ENCODE measurements around the gene RNF113B. TPM values are rescaled to one million over a fixed set of nuclear protein-coding genes. Genes with fewer than 3 reads are reported as not detected.

RNF113B gene
- total RNA-seq, 1 donor from 2014 or later, result not detected

- H3K4me1 Mint-ChIP-seq, result no peaks in the 10 kb centered on the region
- no peaks in the 10 kb centered on the region for H3K27me3 Mint-ChIP-seq
- intact Hi-C loops (cut with micrococcal nuclease), result no loop called here
- no peaks in the 10 kb centered on the region for H3K36me3 Mint-ChIP-seq (ENCODE audit: low read depth)
- no peak for DNase-seq
- no peak overlapping the region for H3K27ac Mint-ChIP-seq
- no peak overlapping the region for H3K4me3 Mint-ChIP-seq
- H3K9me3 Mint-ChIP-seq, result no peaks in the 10 kb centered on the region
These were observed 38.4 kb upstream of the RNF113B start for GRCh38 chr13:98215508-98215907.

GRCh38 chr13:98214707-98215106, 37.6 kb upstream of the RNF113B start:
- H3K27me3 Mint-ChIP-seq, result no peaks in the 10 kb centered on the region
- intact Hi-C loops (cut with micrococcal nuclease), result no loop called here
- no peaks in the 10 kb centered on the region for H3K4me1 Mint-ChIP-seq
- no peaks in the 10 kb centered on the region for H3K36me3 Mint-ChIP-seq (ENCODE audit: low read depth)
- H3K4me3 Mint-ChIP-seq, result no peak overlapping the region
- no peak overlapping the region for H3K27ac Mint-ChIP-seq
- H3K9me3 Mint-ChIP-seq, result no peaks in the 10 kb centered on the region
- no peak for DNase-seq

GRCh38 chr13:98214008-98214643, 37.1 kb upstream of the RNF113B start:
- Mint-ChIP-seq H3K4me3 (no peak overlapping the region), H3K27me3 (no peaks in the 10 kb centered on the region), H3K27ac (no peak overlapping the region), H3K36me3 (ENCODE audit: low read depth) (no peaks in the 10 kb centered on the region), H3K4me1 (no peaks in the 10 kb centered on the region), H3K9me3 (no peaks in the 10 kb centered on the region)
- intact Hi-C loops (cut with micrococcal nuclease), result no loop called here
- no peak for DNase-seq

- Mint-ChIP-seq H3K4me1 (no peaks in the 10 kb centered on the region), H3K4me3 (no peak overlapping the region), H3K36me3 (ENCODE audit: low read depth) (no peaks in the 10 kb centered on the region), H3K27me3 (no peaks in the 10 kb centered on the region), H3K27ac (no peak overlapping the region), H3K9me3 (no peaks in the 10 kb centered on the region)
- intact Hi-C loops (cut with micrococcal nuclease), result no loop called here
- DNase-seq, result no peak
These were observed 36.3 kb upstream of the RNF113B start for GRCh38 chr13:98213354-98213753.

- intact Hi-C loops (cut with micrococcal nuclease), result no loop called here
- no peaks in the 10 kb centered on the region for H3K9me3 Mint-ChIP-seq
- H3K4me3 Mint-ChIP-seq, result no peak overlapping the region
- no peak for DNase-seq
- no peak overlapping the region for H3K27ac Mint-ChIP-seq
- no peaks in the 10 kb centered on the region for H3K27me3 Mint-ChIP-seq
- H3K36me3 Mint-ChIP-seq (ENCODE audit: low read depth), result no peaks in the 10 kb centered on the region
- H3K4me1 Mint-ChIP-seq, result no peaks in the 10 kb centered on the region
These were observed 35.7 kb upstream of the RNF113B start for GRCh38 chr13:98212763-98213162.

GRCh38 chr13:98208606-98209005, 31.5 kb upstream of the RNF113B start:
- H3K27ac Mint-ChIP-seq, result no peak overlapping the region
- no peak overlapping the region for H3K4me3 Mint-ChIP-seq
- no peaks in the 10 kb centered on the region for H3K9me3 Mint-ChIP-seq
- H3K27me3 Mint-ChIP-seq, result no peaks in the 10 kb centered on the region
- intact Hi-C loops (cut with micrococcal nuclease), result no loop called here
- no peak for DNase-seq
- no peaks in the 10 kb centered on the region for H3K36me3 Mint-ChIP-seq (ENCODE audit: low read depth)
- no peaks in the 10 kb centered on the region for H3K4me1 Mint-ChIP-seq

GRCh38 chr13:98207416-98207815, 30.3 kb upstream of the RNF113B start:
- no peaks in the 10 kb centered on the region for H3K27me3 Mint-ChIP-seq
- no peaks in the 10 kb centered on the region for H3K4me1 Mint-ChIP-seq
- no peak overlapping the region for H3K27ac Mint-ChIP-seq
- no peak for DNase-seq
- no peak overlapping the region for H3K4me3 Mint-ChIP-seq
- no peaks in the 10 kb centered on the region for H3K36me3 Mint-ChIP-seq (ENCODE audit: low read depth)
- intact Hi-C loops (cut with micrococcal nuclease), result no loop called here
- H3K9me3 Mint-ChIP-seq, result no peaks in the 10 kb centered on the region

GRCh38 chr13:98206946-98207345, 29.9 kb upstream of the RNF113B start:
- Mint-ChIP-seq H3K4me3 (no peak overlapping the region), H3K27ac (no peak overlapping the region), H3K9me3 (no peaks in the 10 kb centered on the region), H3K36me3 (ENCODE audit: low read depth) (no peaks in the 10 kb centered on the region), H3K27me3 (no peaks in the 10 kb centered on the region), H3K4me1 (no peaks in the 10 kb centered on the region)
- intact Hi-C loops (cut with micrococcal nuclease), result no loop called here
- no peak for DNase-seq

- H3K4me1 Mint-ChIP-seq, result no peaks in the 10 kb centered on the region
These were observed 27.5 kb upstream of the RNF113B start for GRCh38 chr13:98204546-98204945.

GRCh38 chr13:98203646-98204326, 26.7 kb upstream of the RNF113B start:
- H3K36me3 Mint-ChIP-seq (ENCODE audit: low read depth), result no peaks in the 10 kb centered on the region
- intact Hi-C loops (cut with micrococcal nuclease), result no loop called here
- H3K4me1 Mint-ChIP-seq, result no peaks in the 10 kb centered on the region
- no peaks in the 10 kb centered on the region for H3K9me3 Mint-ChIP-seq
- no peaks in the 10 kb centered on the region for H3K27me3 Mint-ChIP-seq
- DNase-seq, result no peak
- H3K27ac Mint-ChIP-seq, result no peak overlapping the region
- no peak overlapping the region for H3K4me3 Mint-ChIP-seq

More at GRCh38 chr13:98204546-98204945, 27.5 kb upstream of the RNF113B start:
- Mint-ChIP-seq H3K9me3 (no peaks in the 10 kb centered on the region), H3K27me3 (no peaks in the 10 kb centered on the region), H3K36me3 (ENCODE audit: low read depth) (no peaks in the 10 kb centered on the region), H3K4me3 (no peak overlapping the region), H3K27ac (no peak overlapping the region)
- DNase-seq, result no peak
- intact Hi-C loops (cut with micrococcal nuclease), result no loop called here

GRCh38 chr13:98201984-98202383, 24.9 kb upstream of the RNF113B start:
- Mint-ChIP-seq H3K27me3 (no peaks in the 10 kb centered on the region), H3K9me3 (no peaks in the 10 kb centered on the region), H3K27ac (no peak overlapping the region), H3K4me1 (no peaks in the 10 kb centered on the region), H3K4me3 (no peak overlapping the region), H3K36me3 (ENCODE audit: low read depth) (no peaks in the 10 kb centered on the region)
- intact Hi-C loops (cut with micrococcal nuclease), result no loop called here
- no peak for DNase-seq

- intact Hi-C loops (cut with micrococcal nuclease), result no loop called here
- Mint-ChIP-seq H3K36me3 (ENCODE audit: low read depth) (no peaks in the 10 kb centered on the region), H3K27ac (no peak overlapping the region), H3K4me3 (no peak overlapping the region), H3K27me3 (no peaks in the 10 kb centered on the region), H3K4me1 (no peaks in the 10 kb centered on the region), H3K9me3 (no peaks in the 10 kb centered on the region)
- no peak for DNase-seq
These were observed 24.1 kb upstream of the RNF113B start for GRCh38 chr13:98201189-98201588.

GRCh38 chr13:98200211-98200878, 23.3 kb upstream of the RNF113B start:
- Mint-ChIP-seq H3K9me3 (no peaks in the 10 kb centered on the region), H3K36me3 (ENCODE audit: low read depth) (no peaks in the 10 kb centered on the region)

GRCh38 chr13:98199480-98199879, 22.4 kb upstream of the RNF113B start:
- Mint-ChIP-seq H3K27ac (no peak overlapping the region), H3K36me3 (ENCODE audit: low read depth) (no peaks in the 10 kb centered on the region), H3K4me3 (no peak overlapping the region), H3K9me3 (no peaks in the 10 kb centered on the region), H3K4me1 (no peaks in the 10 kb centered on the region), H3K27me3 (no peaks in the 10 kb centered on the region)
- intact Hi-C loops (cut with micrococcal nuclease), result no loop called here
- no peak for DNase-seq

More at GRCh38 chr13:98200211-98200878, 23.3 kb upstream of the RNF113B start:
- Mint-ChIP-seq H3K27me3 (no peaks in the 10 kb centered on the region), H3K4me3 (no peak overlapping the region), H3K4me1 (no peaks in the 10 kb centered on the region), H3K27ac (no peak overlapping the region)
- no peak for DNase-seq
- intact Hi-C loops (cut with micrococcal nuclease), result no loop called here
